Measurements from ENCODE around the gene LGALS8. TPM values are rescaled to one million over a fixed set of nuclear protein-coding genes. Genes with fewer than 3 reads are reported as not detected.

The LGALS8 gene
- polyA plus RNA-seq, 1 experiment = 50.6 TPM

GRCh38 chr1:236532850-236533249, 9.1 kb downstream of the LGALS8 start:
- Histone ChIP-seq H3K36me3 (ENCODE audit: control insufficient read depth, insufficient read depth, low read length) (peaks cover 12% of the 10 kb centered on the region), H3K4me3 (ENCODE audit: low read depth, low read length) (no peak overlapping the region), H3K27me3 (ENCODE audit: control insufficient read depth, insufficient read depth, low read length) (no peaks in the 10 kb centered on the region)
- ChIA-PET POLR2A (no interaction called here), CTCF (no interaction called here)
- TF ChIP-seq CTCF (IDR thresholded peaks at IDR 0.05; ENCODE audit: insufficient read depth, low read depth, low read length) = no peak
- DNase-seq (ENCODE audit: low read depth) = no peak

GRCh38 chr1:236534151-236534651, 10.4 kb downstream of the LGALS8 start:
- H3K36me3 ChIP-seq (ENCODE audit: control insufficient read depth, insufficient read depth, low read length) = peaks cover 18% of the 10 kb centered on the region
- H3K27me3 ChIP-seq (ENCODE audit: control insufficient read depth, insufficient read depth, low read length) = no peaks in the 10 kb centered on the region
- ChIA-PET CTCF (interaction anchor here (0.8 to 1.1 kb wide), 2 partner anchors 8 to 11 kb away, joined by 3 read pairs; partner anchors contain the start of gene LGALS8), POLR2A (interaction anchor here (0.6 kb wide), 2 partner anchors 17 to 65 kb away, joined by 3 to 4 read pairs; no protein-coding TSS in a partner anchor)
- no peak for DNase-seq (ENCODE audit: low read depth)
- TF ChIP-seq CTCF (IDR thresholded peaks at IDR 0.05; ENCODE audit: insufficient read depth, low read depth, low read length) = no peak
- H3K4me3 ChIP-seq (ENCODE audit: low read depth, low read length) = no peak overlapping the region

- DNase-seq (ENCODE audit: low read depth) = no peak
- TF ChIP-seq CTCF (IDR thresholded peaks at IDR 0.05; ENCODE audit: insufficient read depth, low read depth, low read length) = no peak
- H3K4me3 ChIP-seq (ENCODE audit: low read depth, low read length) = no peak overlapping the region
- H3K27me3 ChIP-seq (ENCODE audit: control insufficient read depth, insufficient read depth, low read length) = no peaks in the 10 kb centered on the region
- ChIA-PET CTCF (interaction anchor here (1.2 kb wide), 1 partner anchor 430 kb away, joined by 3 read pairs; no protein-coding TSS in a partner anchor), POLR2A (interaction anchor here (0.6 kb wide), 1 partner anchor 65 kb away, joined by 3 read pairs; no protein-coding TSS in a partner anchor)
- peaks cover 21% of the 10 kb centered on the region for H3K36me3 ChIP-seq (ENCODE audit: control insufficient read depth, insufficient read depth, low read length)
These were observed 11.4 kb downstream of the LGALS8 start for GRCh38 chr1:236535190-236535589.

- DNase-seq (ENCODE audit: low read depth) = no peak
- no peak for TF ChIP-seq CTCF (IDR thresholded peaks at IDR 0.05; ENCODE audit: insufficient read depth, low read depth, low read length)
- Histone ChIP-seq H3K4me3 (ENCODE audit: low read depth, low read length) (no peak overlapping the region), H3K27me3 (ENCODE audit: control insufficient read depth, insufficient read depth, low read length) (no peaks in the 10 kb centered on the region), H3K36me3 (ENCODE audit: control insufficient read depth, insufficient read depth, low read length) (peaks cover 21% of the 10 kb centered on the region)
- ChIA-PET CTCF (interaction anchor here (1.2 kb wide), 1 partner anchor 430 kb away, joined by 3 read pairs; no protein-coding TSS in a partner anchor), POLR2A (no interaction called here)
These were observed 11.9 kb downstream of the LGALS8 start for GRCh38 chr1:236535662-236536161.

GRCh38 chr1:236536540-236536939, 12.8 kb downstream of the LGALS8 start:
- DNase-seq (ENCODE audit: low read depth) = no peak
- no peak for TF ChIP-seq CTCF (IDR thresholded peaks at IDR 0.05; ENCODE audit: insufficient read depth, low read depth, low read length)
- ChIA-PET CTCF (interaction anchor here (0.5 kb wide), 1 partner anchor 74 kb away, joined by 3 read pairs; no protein-coding TSS in a partner anchor), POLR2A (no interaction called here)
- Histone ChIP-seq H3K27me3 (ENCODE audit: control insufficient read depth, insufficient read depth, low read length) (no peaks in the 10 kb centered on the region), H3K4me3 (ENCODE audit: low read depth, low read length) (no peak overlapping the region), H3K36me3 (ENCODE audit: control insufficient read depth, insufficient read depth, low read length) (peaks cover 21% of the 10 kb centered on the region)

Measured in BJ (cell line).